ENCODE data around the gene TFR2.
A peak's percentile ranks its signal among the peaks of the same experiment; 100 is the strongest.

Gene TFR2

GRCh38 chr7:100641463-100641859, at the start of gene TFR2:
Gene TFR2 (minus strand): TSS chr7:100641552. CDS start chr7:100641509, 43 bp downstream.
- no peak within 1 kb of the TSS for H3K4me3 ChIP-seq
- H3K27ac ChIP-seq = no peak within 1 kb of the TSS

- Histone ChIP-seq H3K27ac (peak overlapping the region in 1 of 21 experiments; percentile 38), H3K4me3 (no peak overlapping the region)
Measured at GRCh38 chr7:100689230-100690135, 48.1 kb upstream of the TFR2 start.

- H3K27ac ChIP-seq = peak overlapping the region in 6 of 21 experiments; percentile 0 to 39 (median 29)
- no peak overlapping the region for H3K4me3 ChIP-seq
Measured at GRCh38 chr7:100688326-100688860, 47.0 kb upstream of the TFR2 start.

GRCh38 chr7:100687751-100688300, 46.5 kb upstream of the TFR2 start:
- no peak overlapping the region for H3K4me3 ChIP-seq
- H3K27ac ChIP-seq = peak overlapping the region in 6 of 21 experiments; percentile 0 to 39 (median 29)

GRCh38 chr7:100687261-100687660, 45.9 kb upstream of the TFR2 start:
- Histone ChIP-seq H3K27ac (peak overlapping the region in 3 of 21 experiments; percentile 4 to 35 (median 23)), H3K4me3 (no peak overlapping the region)

GRCh38 chr7:100686822-100687211, 45.5 kb upstream of the TFR2 start:
- no peak overlapping the region for H3K4me3 ChIP-seq
- H3K27ac ChIP-seq = no peak overlapping the region

GRCh38 chr7:100686201-100686821, 45.0 kb upstream of the TFR2 start:
- no peak overlapping the region for H3K27ac ChIP-seq
- no peak overlapping the region for H3K4me3 ChIP-seq

- Histone ChIP-seq H3K4me3 (no peak overlapping the region), H3K27ac (no peak overlapping the region)
Measured at GRCh38 chr7:100685631-100686145, 44.3 kb upstream of the TFR2 start.

- no peak overlapping the region for H3K27ac ChIP-seq
- H3K4me3 ChIP-seq = no peak overlapping the region
Measured at GRCh38 chr7:100685049-100685605, 43.8 kb upstream of the TFR2 start.

GRCh38 chr7:100684534-100685042, 43.2 kb upstream of the TFR2 start:
- Histone ChIP-seq H3K4me3 (no peak overlapping the region), H3K27ac (no peak overlapping the region)

GRCh38 chr7:100683659-100684533, 42.5 kb upstream of the TFR2 start:
- Histone ChIP-seq H3K27ac (no peak overlapping the region), H3K4me3 (no peak overlapping the region)

GRCh38 chr7:100682991-100683658, 41.8 kb upstream of the TFR2 start:
- H3K4me3 ChIP-seq = no peak overlapping the region
- H3K27ac ChIP-seq = peak overlapping the region in 1 of 21 experiments; percentile 12

GRCh38 chr7:100682228-100682741, 40.9 kb upstream of the TFR2 start:
- no peak overlapping the region for H3K4me3 ChIP-seq
- peak overlapping the region in 1 of 21 experiments; percentile 30 for H3K27ac ChIP-seq

GRCh38 chr7:100681491-100682227, 40.3 kb upstream of the TFR2 start:
- peak overlapping the region in 1 of 21 experiments; percentile 45 for H3K27ac ChIP-seq

GRCh38 chr7:100680576-100681271, 39.4 kb upstream of the TFR2 start:
- H3K27ac ChIP-seq = peak overlapping the region in 9 of 21 experiments; percentile 4 to 65 (median 46)

More at GRCh38 chr7:100681491-100682227, 40.3 kb upstream of the TFR2 start:
- no peak overlapping the region for H3K4me3 ChIP-seq

GRCh38 chr7:100679927-100680575, 38.7 kb upstream of the TFR2 start:
- peak overlapping the region in 12 of 21 experiments; percentile 4 to 65 (median 48) for H3K27ac ChIP-seq

More at GRCh38 chr7:100680576-100681271, 39.4 kb upstream of the TFR2 start:
- H3K4me3 ChIP-seq = no peak overlapping the region

More at GRCh38 chr7:100679927-100680575, 38.7 kb upstream of the TFR2 start:
- H3K4me3 ChIP-seq = no peak overlapping the region
